Epithelial cell of esophagus (primary cell): Measurements from ENCODE around the gene PRSS38.

ENCODE experiments used
- DNase-seq: peaks from one replicate; pipeline ENCODE4 v3.0.0; 2010; ENCODE audit warnings: low read depth
- H3K4me3 ChIP-seq: 2 replicates; pipeline ENCODE4 v1.5.1; 2011; ENCODE audit warnings: mild to moderate bottlenecking, low read length, control low read depth
- TF ChIP-seq, protein P1 (sequence below): IDR thresholded peaks from 2 replicates; pipeline ENCODE4 v1.5.1; 2011; ENCODE audit warnings: low read depth, mild to moderate bottlenecking, low read length, control low read depth, inconsistent platforms; ENCODE audit not compliant: insufficient read depth; ENCODE audit errors: missing control alignments

PRSS38 gene

DNA sequence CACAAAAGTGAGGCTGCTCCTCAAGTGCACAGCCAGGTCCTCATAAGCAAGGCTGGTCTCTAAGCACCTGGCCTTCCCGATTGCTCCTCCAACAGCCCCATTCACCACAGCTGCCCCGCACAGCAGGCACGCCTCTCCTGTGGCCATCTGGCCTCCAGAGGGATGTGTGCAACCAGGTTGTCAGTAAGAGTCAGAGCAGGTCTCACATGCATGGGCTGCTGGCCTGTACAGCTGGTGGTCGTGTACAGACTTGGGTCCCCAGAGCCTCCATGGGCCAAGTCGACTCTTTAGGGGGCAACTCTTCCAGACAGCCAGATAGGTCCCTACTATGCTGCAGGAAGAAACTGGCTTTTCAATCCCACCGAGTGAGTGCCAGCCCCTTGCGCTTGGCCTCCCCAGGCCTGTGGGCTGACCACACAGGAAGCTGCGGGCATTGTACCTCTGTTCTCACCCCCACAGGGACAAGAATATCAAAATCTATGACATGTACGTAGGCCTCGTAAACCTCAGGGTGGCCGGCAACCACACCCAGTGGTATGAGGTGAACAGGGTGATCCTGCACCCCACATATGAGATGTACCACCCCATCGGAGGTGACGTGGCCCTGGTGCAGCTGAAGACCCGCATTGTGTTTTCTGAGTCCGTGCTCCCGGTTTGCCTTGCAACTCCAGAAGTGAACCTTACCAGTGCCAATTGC, 1.4 kb downstream of the PRSS38 start:
- no peak overlapping the region for H3K4me3 ChIP-seq
- TF ChIP-seq, protein P1, sequence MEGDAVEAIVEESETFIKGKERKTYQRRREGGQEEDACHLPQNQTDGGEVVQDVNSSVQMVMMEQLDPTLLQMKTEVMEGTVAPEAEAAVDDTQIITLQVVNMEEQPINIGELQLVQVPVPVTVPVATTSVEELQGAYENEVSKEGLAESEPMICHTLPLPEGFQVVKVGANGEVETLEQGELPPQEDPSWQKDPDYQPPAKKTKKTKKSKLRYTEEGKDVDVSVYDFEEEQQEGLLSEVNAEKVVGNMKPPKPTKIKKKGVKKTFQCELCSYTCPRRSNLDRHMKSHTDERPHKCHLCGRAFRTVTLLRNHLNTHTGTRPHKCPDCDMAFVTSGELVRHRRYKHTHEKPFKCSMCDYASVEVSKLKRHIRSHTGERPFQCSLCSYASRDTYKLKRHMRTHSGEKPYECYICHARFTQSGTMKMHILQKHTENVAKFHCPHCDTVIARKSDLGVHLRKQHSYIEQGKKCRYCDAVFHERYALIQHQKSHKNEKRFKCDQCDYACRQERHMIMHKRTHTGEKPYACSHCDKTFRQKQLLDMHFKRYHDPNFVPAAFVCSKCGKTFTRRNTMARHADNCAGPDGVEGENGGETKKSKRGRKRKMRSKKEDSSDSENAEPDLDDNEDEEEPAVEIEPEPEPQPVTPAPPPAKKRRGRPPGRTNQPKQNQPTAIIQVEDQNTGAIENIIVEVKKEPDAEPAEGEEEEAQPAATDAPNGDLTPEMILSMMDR: no peak
- no peak for DNase-seq

DNA sequence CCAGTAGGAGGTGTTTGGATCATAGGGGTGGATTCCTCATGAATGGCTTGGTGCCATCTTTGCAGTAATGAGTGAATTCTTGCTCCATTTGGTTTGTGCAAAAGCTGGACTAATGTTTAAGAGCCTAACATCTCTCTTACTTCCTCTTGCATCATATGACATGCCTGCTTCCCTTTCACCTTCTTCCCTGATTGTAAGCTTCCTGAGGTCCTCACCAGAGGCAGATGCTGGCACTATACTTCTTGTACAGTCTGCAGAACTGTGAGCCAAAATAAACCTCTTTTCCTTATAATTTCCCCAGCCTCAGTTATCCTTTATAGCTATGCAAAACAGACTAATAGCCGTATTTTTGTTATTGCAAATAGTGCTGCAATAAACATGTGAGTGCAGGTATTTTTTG, 8.1 kb downstream of the PRSS38 start:
- TF ChIP-seq, protein P1: no peak
- H3K4me3 ChIP-seq: no peak overlapping the region
- DNase-seq: no peak

DNA sequence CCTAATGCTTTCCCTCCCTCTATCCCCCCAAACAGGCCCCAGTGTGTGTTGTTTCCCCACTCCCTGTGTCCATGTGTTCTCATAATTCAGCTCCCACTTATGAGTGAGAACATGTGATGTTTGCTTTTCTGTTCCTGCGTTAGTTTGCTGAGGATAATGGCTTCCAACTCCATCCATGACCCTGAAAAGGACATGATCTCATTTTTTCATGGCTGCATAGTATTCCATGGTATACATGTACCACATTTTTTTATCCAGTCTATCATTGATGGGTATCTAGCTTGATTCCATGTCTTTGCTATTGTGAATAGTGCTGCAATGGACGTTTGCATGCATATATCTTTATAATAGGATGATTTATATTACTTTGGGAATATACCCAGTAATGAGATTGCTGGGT, 8.7 kb downstream of the PRSS38 start:
- no peak overlapping the region for H3K4me3 ChIP-seq
- TF ChIP-seq, protein P1: no peak
- no peak for DNase-seq

DNA sequence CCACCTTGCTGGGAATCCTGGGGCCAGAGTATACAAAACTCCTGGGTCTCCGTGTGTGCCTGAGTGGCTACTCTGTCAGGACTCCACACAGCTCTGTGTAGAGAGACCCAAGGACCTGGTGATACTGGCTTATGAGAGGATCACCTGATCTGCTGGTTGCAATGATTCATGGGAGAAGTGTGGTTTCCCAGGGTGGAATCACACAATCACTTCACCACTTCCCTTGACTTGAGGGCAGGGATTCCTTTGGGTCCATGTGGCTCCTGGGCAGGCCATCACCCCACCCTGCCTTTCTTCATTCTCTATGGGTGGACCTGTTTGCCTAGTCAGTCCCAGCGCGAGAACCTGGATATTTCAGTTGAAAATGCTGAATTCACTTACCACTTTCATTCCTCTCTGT, 13.3 kb downstream of the PRSS38 start:
- H3K4me3 ChIP-seq: no peak overlapping the region
- TF ChIP-seq, protein P1: no peak
- peak; percentile 18 for DNase-seq

DNA sequence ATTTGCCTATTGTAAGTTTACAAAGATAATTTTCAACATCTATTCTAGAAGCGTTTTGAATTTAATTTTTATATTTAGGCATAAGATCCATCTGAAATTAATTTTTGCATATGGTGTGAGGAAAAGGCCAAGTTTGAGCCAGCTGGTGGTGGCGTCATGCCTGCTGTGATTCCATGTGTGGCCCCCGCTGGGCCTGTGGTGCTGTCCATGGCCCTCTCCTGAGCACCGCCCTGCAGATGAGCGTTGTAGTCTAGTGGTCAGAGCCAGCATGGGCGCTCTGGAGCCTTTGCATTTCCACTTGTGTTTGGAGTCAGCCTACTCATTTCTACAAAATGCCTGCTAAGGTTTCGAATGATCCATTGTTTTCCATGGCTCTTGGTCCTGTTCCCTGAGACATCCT, 22.7 kb downstream of the PRSS38 start:
- TF ChIP-seq, protein P1: no peak
- DNase-seq: no peak
- H3K4me3 ChIP-seq: no peak overlapping the region

DNA sequence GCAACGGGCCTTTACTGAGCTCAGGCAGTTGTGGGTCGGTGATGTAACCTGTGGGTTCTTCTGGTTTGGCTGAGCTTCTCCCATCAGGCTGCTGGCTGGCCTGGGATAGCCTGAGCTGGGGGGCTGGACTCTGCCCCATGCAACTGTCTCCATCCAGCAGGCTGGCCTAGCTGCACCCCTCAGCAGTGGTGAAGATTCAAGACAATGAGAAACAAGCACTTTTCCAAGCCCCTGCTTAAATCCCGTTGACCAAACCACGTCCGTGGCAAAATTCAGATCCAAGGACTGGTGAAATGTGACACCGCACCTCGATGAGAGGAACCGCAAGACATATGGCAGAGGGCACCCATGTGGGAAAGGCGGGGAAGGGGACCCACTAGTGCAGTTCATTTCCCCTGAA, 25.6 kb downstream of the PRSS38 start:
- no peak overlapping the region for H3K4me3 ChIP-seq
- DNase-seq: no peak
- TF ChIP-seq, protein P1: no peak
